ENCODE measurements around the gene LRBA. TPM values are rescaled to one million over a fixed set of nuclear protein-coding genes. Genes with fewer than 3 reads are reported as not detected.
"Not testable (repeated sequence)": the region's sequence is repeated elsewhere in the genome, so short reads cannot be mapped to it uniquely, and the experiment has no call there.

The LRBA gene
- total RNA-seq, 1 donor from 2014 or later = 16.9 TPM

DNA sequence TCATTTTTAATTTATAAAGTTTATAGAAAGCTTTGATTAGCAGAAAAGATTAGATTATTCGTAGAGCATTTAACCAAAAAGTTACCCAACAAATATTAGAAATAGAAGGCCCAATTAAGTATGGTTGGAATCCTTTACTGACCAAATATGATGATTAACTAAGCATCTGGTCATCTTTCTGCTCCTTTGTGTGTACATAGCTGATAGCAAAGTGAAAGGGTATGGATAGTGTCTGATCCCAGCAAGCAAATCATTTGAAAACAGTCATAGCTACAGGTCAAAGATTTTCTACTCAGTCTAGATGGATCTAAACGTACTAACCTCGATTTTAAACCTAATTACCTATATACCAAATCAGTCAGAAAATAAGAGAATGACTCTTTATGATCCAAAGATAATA is 440.4 kb downstream of the LRBA start:
- ATAC-seq (no peak), DNase-seq (ENCODE audit: missing footprints) (no peak)
- intact Hi-C loops (cut with DNase I) = no loop called here

DNA sequence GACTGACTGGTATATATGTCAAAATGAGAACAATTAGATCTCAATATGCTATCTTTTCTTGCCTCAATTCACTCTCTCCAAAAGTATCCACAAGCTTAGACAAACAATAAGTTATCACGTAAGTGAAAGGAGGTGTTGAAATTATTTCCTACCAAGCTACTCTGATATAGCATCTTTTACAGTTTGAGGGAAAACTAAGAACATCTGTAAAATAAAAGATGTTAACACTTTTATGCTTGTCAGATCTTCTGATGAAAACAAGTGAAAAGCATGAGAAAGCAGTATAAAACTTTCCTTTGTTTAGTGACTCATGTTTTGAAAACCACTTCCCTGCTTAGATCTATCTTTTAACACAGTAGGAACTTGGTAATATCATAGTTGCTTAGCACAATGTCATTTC is 441.6 kb downstream of the LRBA start:
- intact Hi-C loops (cut with DNase I) = no loop called here
- ATAC-seq = no peak
- DNase-seq (ENCODE audit: missing footprints) = no peak

DNA sequence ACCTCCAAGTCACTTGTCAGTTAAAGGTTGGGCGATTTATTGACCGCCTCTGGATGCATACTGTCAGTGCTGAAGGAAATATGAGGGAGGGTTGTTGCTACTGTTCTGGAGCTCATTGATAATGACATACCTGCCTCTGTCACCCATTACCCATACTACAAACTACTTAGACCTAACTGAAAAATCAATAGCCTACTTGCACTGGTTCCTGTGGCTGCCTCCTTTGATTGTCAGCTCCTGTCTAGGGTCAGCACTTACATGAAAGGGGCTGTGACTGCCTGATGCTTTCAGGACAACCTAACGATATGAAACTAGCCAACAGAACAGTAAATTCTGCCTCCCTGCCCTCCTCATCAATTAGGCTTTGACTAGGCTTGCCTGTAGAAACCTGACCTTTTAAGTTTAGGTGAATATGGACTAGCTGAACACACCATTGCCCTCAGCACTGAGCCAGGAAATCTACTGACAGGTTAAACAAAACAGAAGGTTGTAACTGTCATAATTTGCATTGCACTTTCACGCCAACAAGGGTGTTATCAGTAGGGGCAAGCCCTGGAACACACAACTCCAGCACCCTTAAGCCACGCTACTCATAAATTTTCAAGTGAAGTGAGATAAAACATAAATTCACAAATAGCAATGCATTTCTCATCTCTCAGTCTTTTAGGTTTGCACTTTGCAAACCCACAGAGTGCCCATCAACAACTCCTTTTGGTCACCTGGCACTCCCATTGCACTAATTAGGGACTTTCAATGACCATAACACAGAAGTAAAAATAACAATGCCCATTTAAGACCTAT is 442.2 kb downstream of the LRBA start:
- intact Hi-C loops (cut with DNase I) = no loop called here
- DNase-seq (ENCODE audit: missing footprints) (no peak), ATAC-seq (no peak)

DNA sequence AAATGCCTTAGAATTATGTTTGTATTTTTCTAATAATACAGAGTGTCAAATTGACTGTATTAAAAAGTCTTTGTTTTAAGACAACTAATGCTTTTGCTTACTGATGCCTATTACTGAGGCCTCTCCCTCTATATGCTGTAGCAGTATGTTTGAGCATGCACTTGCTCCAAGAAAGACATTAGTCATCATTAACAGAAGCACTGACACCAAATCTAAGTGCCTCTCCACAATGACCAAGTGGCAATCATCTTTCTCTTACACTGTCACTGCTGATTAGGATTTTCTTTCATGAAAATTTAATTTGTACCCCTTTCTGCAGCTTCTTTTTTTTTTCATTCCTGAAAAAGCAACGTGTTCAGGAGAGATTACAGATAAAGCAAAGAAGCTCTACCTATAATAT is 444.2 kb downstream of the LRBA start:
- intact Hi-C loops (cut with DNase I) = no loop called here
- no peak for ATAC-seq
- DNase-seq (ENCODE audit: missing footprints) = no peak

DNA sequence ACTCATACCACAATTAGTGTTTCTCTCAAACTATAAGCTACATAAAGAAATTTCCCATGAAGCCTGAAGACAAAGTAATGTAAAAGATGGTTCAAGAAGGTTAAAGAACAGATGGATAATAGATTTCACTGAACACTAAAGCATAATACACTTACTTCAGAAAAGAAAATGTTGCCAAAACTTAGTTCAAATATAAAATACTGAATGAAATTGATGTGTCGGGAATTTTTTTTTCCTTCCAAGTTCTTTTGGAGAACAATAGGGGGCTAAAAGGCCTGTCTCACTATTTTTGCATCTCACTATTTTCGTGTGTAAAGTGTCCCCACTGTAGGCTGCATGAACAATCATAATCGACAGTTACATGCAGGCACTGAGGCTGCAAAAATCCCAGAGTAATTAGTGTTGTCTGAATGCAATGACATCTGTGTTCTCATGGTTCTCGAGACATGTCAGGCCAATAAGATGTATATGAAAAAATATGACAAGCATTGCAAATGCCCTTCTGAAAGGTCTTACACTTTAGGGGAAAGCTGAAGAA is 445.0 kb downstream of the LRBA start:
- no peak for DNase-seq (ENCODE audit: missing footprints)
- ATAC-seq = no peak
- intact Hi-C loops (cut with DNase I) = no loop called here

DNA sequence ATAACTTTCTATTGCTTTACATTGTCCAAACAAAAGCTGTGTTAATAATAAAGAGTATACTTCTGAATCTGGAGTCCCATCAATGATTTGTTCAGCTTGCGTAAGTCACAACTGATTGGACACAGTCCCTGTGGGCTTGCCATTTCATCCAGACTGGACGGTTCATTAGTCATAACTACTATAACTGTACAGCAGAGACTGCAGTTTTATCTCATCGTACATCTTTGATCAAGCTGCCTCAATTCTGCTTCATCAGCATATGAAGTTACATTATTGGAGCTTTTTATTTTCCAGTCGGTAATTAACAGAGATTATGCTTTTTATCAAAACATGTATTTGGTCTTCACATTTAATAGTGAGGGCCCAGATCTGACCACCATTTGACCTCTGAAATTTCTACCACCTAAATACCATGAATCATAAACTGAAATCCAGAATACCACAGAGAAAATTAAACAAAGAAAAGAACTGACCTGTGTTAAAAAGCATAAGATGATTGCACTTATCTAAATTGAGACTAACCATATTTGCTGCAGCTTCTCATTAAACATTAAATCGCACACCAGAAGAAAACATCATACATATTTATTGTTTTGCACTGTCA is 445.6 kb downstream of the LRBA start:
- no peak for ATAC-seq
- no peak for DNase-seq (ENCODE audit: missing footprints)
- intact Hi-C loops (cut with DNase I) = no loop called here

DNA sequence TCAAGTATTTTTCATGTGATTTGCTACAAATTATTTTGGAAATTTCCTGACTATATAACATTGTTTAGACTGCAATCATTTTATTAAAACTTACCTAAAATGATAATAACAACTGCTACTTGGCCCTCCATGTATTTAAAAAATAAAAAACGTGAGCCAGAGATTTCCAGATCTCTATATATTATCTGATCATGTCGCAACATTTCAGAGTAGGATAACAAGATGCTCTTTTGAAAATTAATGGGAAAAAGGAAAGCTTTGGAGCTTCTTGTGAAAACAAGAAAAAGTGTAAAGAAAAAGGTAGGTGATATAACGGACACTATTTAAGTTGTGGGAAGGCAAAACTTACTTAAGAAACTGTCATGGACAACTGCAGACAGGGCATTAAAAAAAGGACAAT is 448.0 kb downstream of the LRBA start:
- ATAC-seq (no peak), DNase-seq (ENCODE audit: missing footprints) (no peak)
- intact Hi-C loops (cut with DNase I) = no loop called here

DNA sequence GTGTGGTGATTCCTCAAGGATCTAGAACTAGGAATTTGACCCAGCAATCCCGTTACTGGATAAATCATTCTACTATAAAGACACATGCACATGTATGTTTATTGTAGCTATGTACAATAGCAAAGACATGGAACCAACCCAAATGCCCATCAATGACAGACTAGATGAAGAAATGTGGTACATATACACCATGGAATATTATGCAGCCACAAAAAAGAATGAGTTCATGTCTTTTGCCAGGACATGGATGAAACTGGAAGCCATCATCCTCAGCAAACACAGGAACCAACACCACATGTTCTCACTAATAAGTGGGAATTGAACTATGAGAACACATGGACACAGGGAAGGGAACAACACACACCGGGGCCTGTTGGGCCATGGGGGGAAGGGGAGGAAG is 450.1 kb downstream of the LRBA start:
- ATAC-seq; DNase-seq (ENCODE audit: missing footprints); intact Hi-C loops (cut with DNase I): not testable (repeated sequence)

DNA sequence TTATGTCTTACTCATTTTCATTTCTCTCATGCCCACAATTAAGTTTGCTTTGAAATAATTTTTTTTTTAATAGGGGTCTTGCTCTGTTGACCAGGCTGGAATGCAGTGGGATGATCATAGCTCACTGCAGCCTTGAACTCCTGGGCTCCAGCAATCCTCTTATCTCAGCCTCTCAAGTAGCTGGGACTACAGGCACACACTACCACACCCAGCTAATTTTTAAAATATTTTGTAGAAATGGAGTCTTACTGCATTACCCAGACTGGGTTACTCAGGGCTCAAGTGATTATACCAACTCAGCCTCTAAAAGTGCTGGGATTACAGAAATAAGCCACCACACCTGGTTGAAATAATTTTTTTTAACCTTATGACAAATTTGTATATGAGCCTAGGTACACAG is 452.3 kb downstream of the LRBA start:
- DNase-seq (ENCODE audit: missing footprints) (no peak), ATAC-seq (no peak)
- intact Hi-C loops (cut with DNase I) = no loop called here

DNA sequence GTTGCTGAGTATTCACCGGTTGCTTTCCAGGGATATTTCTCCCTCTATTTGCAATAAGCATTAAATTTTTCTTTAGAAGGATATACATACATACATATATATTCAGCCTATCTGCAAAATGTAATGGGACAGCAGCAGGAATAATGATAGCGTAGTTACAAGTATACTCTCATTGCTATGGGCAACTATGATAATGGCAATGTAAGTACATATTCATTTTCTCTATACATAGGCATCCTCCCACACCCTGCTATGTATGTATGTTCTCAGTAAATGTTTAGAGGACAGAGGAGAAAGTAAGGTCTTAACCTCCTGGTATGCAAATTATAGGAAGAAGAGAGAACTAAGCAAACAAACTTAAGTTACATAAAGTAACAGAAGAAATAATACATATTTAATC is 452.8 kb downstream of the LRBA start:
- ATAC-seq (no peak), DNase-seq (ENCODE audit: missing footprints) (no peak)
- intact Hi-C loops (cut with DNase I) = no loop called here

DNA sequence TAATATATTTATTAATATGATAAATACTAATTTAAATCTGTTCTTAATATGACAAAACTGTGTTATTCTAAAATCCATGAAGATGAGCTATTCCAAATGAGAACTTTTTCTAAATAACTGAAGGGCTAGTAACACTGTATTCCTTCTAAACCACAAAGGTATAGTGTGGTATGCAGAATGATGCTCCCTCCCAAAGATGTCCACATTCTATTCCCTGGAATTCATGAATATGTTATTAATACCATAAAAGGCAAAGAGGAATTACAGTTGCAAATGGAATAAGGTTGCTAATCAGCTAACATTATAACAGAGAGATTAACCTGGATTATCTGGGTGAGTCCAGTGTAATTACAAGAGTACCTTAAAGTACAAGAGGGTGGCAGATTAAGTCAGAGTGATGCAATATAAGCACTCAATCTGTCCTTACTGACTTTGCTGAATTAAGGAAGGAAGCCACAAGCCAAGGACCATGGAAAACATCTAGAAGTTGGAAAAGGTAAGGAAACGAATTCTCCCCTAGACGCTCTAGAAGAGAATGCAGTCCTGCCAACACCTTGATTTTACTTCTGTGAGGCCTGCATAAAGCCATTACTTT is 453.8 kb downstream of the LRBA start:
- no peak for ATAC-seq
- intact Hi-C loops (cut with DNase I) = no loop called here
- no peak for DNase-seq (ENCODE audit: missing footprints)

DNA sequence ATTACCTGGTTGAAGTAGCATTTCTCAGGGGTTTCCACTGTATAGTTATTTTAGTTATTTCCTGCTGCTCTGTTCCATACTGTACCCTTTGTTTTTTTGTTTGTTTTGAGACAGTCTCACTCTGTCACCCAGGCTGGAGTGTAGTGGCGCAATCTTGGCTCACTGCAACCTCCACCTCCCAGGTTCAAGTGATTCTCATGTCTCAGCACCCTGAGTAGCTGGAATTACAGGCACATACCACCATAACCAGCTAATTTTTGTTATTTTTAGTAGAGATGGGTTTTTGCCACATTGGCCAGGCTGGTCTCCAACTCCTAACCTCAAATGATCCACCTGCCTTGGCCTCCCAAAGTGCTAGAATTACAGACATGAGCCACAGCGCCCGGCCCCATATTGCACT is 457.3 kb downstream of the LRBA start:
- intact Hi-C loops (cut with DNase I); DNase-seq (ENCODE audit: missing footprints); ATAC-seq: not testable (repeated sequence)

DNA sequence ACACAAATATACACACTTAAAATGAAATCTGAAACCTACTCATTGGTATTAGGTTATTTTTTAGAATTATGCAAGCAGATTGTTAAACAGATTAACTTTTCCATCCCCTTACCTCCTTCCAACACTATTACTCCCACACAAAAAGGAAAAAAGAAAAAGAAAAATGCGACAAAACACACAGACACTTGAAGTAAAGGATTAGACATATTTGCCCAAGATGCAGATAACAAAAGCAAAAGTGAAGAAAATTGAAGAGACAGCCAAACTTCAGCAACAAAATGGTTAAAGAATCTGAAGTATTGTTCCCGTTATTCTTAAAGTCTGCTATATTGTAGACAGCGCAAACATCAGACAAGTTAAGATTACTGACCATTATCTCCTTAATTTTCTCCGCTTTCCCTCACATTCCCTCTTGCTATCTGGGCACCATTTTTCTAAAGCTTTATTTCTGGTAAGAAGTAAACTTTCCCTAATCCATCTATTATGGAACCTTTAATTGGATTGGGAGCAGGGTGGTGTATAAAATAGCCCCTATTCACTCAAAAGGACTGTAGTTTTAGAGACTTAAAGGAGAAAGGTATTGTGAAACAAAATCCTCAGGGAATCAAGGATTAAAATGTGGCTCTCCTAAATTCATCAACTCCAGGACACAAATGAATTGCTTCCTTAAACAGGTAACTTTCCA is 467.8 kb downstream of the LRBA start:
- DNase-seq (ENCODE audit: missing footprints) (no peak), ATAC-seq (no peak)
- intact Hi-C loops (cut with DNase I) = no loop called here

DNA sequence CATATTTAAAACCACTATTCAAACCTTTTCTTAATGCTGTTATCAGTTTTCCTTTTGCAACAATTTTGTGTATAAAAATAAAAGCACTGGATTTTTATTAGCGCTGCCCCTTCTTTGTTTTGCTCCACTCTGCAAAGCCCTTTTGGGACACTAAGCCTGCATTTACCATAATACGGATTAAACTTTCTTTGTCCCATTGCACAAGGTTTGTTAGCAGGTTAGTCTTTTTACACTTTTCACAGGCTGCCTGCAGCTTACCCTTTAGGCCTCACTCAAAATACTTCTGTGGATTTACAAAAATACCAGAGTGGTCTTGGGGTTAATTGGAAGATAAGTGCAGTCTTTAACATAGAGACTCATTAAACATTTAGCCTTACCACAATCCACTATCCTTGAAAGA is 468.8 kb downstream of the LRBA start:
- ATAC-seq (no peak), DNase-seq (ENCODE audit: missing footprints) (no peak)
- intact Hi-C loops (cut with DNase I) = no loop called here

DNA sequence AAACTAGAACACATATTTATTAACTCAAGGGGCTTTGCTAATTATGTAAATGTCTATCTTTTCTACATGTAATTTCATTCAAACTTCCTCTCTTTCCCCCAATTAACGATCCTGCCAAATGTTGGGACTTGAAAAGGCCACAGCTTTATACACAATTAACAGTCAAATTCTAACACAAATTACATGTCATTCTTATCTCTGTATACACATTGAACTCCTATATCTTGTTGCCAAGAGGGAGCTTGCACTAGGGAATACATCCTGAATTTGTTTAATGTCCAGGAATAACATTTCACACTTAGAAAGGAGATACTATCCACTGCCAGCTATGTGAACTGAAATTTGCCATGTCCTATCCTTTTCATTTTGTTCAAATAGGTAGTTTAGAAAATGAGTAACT is 472.0 kb downstream of the LRBA start:
- DNase-seq (ENCODE audit: missing footprints) = no peak
- intact Hi-C loops (cut with DNase I) = no loop called here
- ATAC-seq = no peak

DNA sequence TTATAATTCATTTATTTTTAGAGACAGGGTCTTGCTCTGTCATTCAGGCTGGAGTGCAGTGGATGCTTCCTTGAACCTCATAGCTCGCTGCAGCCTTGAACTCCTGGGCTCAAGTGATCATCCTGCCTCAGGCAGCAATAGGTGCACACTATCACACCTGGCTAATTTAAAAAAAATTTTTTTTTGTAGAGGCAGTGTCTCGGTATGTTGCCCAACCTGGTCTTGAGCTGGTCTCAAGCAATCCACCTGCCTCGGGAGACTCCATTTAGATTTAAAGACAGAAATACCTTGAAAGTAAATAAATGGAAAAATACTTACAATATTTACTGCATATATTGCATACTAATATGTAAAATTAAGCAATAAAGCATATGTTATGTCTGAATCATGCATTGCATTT is 473.4 kb downstream of the LRBA start:
- intact Hi-C loops (cut with DNase I) = no loop called here

DNA sequence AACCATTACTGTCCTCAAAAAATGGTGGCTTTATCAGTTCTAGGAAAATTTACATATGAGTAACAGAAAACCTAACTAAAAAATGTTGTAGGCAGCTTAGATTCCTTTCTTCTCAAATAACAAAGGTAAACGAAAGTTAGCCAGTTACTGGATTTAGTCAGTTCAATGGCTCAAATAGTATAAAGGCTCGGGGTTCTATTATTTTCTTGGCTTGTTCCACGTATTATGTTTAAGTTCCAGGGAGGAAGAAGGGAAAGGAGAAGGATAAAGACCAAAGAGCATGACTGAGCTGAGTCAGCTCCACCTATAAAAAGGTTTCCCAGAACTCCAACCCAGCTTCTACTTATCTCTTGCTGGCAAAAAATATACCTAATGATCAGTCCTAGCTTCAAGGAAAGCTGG is 474.1 kb downstream of the LRBA start:
- DNase-seq (ENCODE audit: missing footprints) = no peak
- no peak for ATAC-seq
- intact Hi-C loops (cut with DNase I) = no loop called here

More for the DNA sequence above, 473.4 kb downstream of the LRBA start:
- no peak for ATAC-seq
- no peak for DNase-seq (ENCODE audit: missing footprints)

DNA sequence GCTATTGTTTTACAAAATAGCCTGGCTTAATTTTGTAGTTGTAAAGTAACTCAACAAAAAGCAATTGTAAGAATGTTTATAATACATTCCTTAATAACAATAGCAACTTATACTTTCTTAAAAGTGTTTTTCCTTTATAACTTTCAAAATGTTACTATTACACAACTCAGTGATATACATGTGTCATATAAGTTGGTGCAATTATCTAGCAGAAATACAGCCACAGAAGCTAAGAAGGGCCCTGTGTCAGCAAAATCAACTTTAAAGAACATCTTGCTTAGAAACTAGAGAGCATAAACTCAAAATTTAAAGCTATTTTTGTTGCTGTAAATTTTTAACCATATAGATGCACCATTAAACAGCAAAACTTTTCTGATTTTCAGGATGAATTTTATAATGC is 474.5 kb downstream of the LRBA start:
- DNase-seq (ENCODE audit: missing footprints) = no peak
- intact Hi-C loops (cut with DNase I) = no loop called here
- ATAC-seq = no peak

DNA sequence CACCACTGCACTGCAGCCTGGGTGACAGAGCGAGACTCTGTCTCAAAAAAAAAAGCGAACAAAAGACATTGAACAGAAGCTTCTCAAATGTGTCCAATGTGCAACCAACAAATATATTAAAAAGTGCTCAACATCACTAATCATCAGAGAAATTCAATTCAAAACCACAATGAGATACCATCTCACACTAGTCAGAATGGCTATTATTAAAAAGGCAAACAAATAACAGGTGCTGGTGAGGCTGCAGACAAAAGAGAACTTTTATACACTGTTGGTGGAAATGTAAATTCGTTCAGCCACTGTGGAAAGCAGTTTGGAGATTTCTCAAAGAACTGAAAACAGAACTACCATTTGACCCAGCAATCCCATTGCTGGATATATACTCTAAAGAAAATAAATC is 477.2 kb downstream of the LRBA start:
- DNase-seq (ENCODE audit: missing footprints); ATAC-seq; intact Hi-C loops (cut with DNase I): not testable (repeated sequence)

DNA sequence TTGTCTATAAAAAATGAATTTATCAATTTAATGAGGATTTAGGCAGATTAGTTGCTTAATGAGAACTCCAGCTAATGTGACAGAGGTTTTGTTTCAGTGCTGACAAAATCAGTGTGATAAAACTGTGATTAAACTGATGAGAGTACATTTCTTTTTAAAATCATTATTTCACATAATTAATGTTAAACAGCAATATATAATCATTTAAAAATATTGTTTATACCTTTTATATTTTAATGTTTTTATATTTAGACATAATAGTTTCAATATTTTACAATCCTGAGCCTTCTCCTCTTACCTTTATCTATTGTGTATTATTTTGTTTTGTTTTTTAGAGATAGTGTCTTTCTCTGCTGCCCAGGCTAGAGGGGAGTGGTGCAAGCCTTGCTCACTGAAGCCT is 480.3 kb downstream of the LRBA start:
- DNase-seq (ENCODE audit: missing footprints) (no peak), ATAC-seq (no peak)
- intact Hi-C loops (cut with DNase I) = no loop called here
